IMR-90 (cell line): ENCODE data around the gene TPGS2.

Source experiments
- CEBPB ChIP-seq: IDR thresholded peaks from 2 replicates; pipeline ENCODE4 v1.6.1; 2012; ENCODE audit warnings: low read depth, low read length, improper control_type of control experiment
- CHD1 ChIP-seq: IDR thresholded peaks from 2 replicates; pipeline ENCODE4 v1.6.1; 2012; ENCODE audit warnings: low read depth, low read length, improper control_type of control experiment
- ELK1 ChIP-seq: fragments of 150-350 bp; IDR thresholded peaks from 2 replicates; pipeline ENCODE4 v1.6.1; 2016; ENCODE audit warnings: low read depth, mild to moderate bottlenecking, low read length, moderate library complexity, borderline replicate concordance
- FOS ChIP-seq: fragments of 150-350 bp; IDR thresholded peaks from 2 replicates; pipeline ENCODE4 v1.6.1; 2016; ENCODE audit warnings: low read depth, low read length
- MAZ ChIP-seq: IDR thresholded peaks from 2 replicates; pipeline ENCODE4 v1.6.1; 2012; ENCODE audit warnings: low read depth, mild to moderate bottlenecking, low read length, improper control_type of control experiment, moderate library complexity, borderline replicate concordance
- MXI1 ChIP-seq: IDR thresholded peaks from 2 replicates; pipeline ENCODE4 v1.6.1; 2012; ENCODE audit warnings: low read depth, mild to moderate bottlenecking, low read length, moderate library complexity, borderline replicate concordance
- NFE2L2 ChIP-seq: fragments of 150-350 bp; IDR thresholded peaks from 2 replicates; pipeline ENCODE4 v1.6.1; 2016; ENCODE audit warnings: low read depth, mild to moderate bottlenecking, low read length
- POLR2A ChIP-seq: IDR thresholded peaks from 2 replicates; pipeline ENCODE4 v1.6.1; 2012; ENCODE audit warnings: mild to moderate bottlenecking, low read depth, low read length
- RAD21 ChIP-seq: IDR thresholded peaks from 2 replicates; pipeline ENCODE4 v1.6.1; 2012; ENCODE audit warnings: low read length, improper control_type of control experiment
- RCOR1 ChIP-seq: IDR thresholded peaks from 2 replicates; pipeline ENCODE4 v1.6.1; 2012; ENCODE audit warnings: mild to moderate bottlenecking, low read length, improper control_type of control experiment; ENCODE audit not compliant: insufficient replicate concordance
- RFX5 ChIP-seq: IDR thresholded peaks from 2 replicates; pipeline ENCODE4 v1.8.0; 2012; ENCODE audit warnings: low read depth, mild to moderate bottlenecking, low read length, moderate library complexity
- SMC3 ChIP-seq: fragments of 150-350 bp; IDR thresholded peaks from 2 replicates; pipeline ENCODE4 v1.6.1; 2016; ENCODE audit warnings: low read depth, mild to moderate bottlenecking, antibody characterized with exemption, low read length, moderate library complexity
- TF ChIP-seq, protein P1 (sequence below): conservative IDR thresholded peaks from 2 replicates; pipeline ENCODE4 v1.5.1; 2012; ENCODE audit warnings: mild to moderate bottlenecking, low read depth, low read length, improper control_type of control experiment
- TF ChIP-seq, protein P2 (sequence below): fragments of 150-350 bp; IDR thresholded peaks from 2 replicates; pipeline ENCODE4 v1.6.1; 2017; ENCODE audit warnings: mild to moderate bottlenecking, antibody characterized with exemption, low read length, low read depth

- TF ChIP-seq, protein P1, sequence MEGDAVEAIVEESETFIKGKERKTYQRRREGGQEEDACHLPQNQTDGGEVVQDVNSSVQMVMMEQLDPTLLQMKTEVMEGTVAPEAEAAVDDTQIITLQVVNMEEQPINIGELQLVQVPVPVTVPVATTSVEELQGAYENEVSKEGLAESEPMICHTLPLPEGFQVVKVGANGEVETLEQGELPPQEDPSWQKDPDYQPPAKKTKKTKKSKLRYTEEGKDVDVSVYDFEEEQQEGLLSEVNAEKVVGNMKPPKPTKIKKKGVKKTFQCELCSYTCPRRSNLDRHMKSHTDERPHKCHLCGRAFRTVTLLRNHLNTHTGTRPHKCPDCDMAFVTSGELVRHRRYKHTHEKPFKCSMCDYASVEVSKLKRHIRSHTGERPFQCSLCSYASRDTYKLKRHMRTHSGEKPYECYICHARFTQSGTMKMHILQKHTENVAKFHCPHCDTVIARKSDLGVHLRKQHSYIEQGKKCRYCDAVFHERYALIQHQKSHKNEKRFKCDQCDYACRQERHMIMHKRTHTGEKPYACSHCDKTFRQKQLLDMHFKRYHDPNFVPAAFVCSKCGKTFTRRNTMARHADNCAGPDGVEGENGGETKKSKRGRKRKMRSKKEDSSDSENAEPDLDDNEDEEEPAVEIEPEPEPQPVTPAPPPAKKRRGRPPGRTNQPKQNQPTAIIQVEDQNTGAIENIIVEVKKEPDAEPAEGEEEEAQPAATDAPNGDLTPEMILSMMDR: no peak
- TF ChIP-seq, protein P2, sequence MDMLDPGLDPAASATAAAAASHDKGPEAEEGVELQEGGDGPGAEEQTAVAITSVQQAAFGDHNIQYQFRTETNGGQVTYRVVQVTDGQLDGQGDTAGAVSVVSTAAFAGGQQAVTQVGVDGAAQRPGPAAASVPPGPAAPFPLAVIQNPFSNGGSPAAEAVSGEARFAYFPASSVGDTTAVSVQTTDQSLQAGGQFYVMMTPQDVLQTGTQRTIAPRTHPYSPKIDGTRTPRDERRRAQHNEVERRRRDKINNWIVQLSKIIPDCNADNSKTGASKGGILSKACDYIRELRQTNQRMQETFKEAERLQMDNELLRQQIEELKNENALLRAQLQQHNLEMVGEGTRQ: no peak
- TF ChIP-seq MAZ (no peak), FOS (no peak), NFE2L2 (no peak), CHD1 (no peak), POLR2A (no peak), ELK1 (no peak), RFX5 (no peak), SMC3 (no peak), RAD21 (no peak), MXI1 (no peak), RCOR1 (no peak), CEBPB (no peak)
These were observed 20.6 kb upstream of the TPGS2 start for GRCh38 chr18:36849288-36850006.
